ENCODE measurements around the gene CCZ1B. TPM values are rescaled to one million over a fixed set of nuclear protein-coding genes. Genes with fewer than 3 reads are reported as not detected.
"Not testable (repeated sequence)": the region's sequence is repeated elsewhere in the genome, so short reads cannot be mapped to it uniquely, and the experiment has no call there.

The CCZ1B gene
- total RNA-seq, 1 experiment from 2014 or later = 166 TPM

DNA sequence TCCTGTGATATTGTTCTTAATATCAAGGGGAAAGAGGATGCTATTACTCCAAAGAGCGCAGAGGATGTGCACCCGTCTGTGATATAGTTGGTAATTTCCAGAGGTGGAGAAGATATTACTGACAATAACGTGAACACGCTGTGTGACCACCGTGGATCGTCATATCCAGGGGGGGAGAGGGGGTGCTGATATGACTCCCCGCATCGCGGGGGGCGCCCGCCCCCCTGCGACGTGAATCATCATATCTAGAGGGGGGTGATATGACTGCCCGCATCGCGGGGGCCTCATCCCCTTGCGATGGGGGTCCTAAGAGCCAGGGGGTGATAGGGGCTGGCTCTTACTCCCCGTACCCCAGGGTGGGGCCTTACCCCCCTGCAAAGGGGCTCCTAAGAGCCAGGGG is 21.7 kb upstream of the CCZ1B start:
- H4K20me1 ChIP-seq (ENCODE audit: insufficient read depth); BruUV-seq (replicated peaks); H2AFZ ChIP-seq; CTCF ChIA-PET; H3K27me3 ChIP-seq (ENCODE audit: insufficient read depth, low read depth); POLR2A ChIA-PET (ENCODE audit: unreplicated experiment); DNase-seq; H3K27ac ChIP-seq; H3K9me3 ChIP-seq (ENCODE audit: insufficient read depth, low read depth); H3K79me2 ChIP-seq (ENCODE audit: low read depth); intact Hi-C loops (cut with micrococcal nuclease; ENCODE audit: unreplicated experiment); H3K4me3 ChIP-seq; H3K36me3 ChIP-seq (ENCODE audit: low read depth); H3K9me2 ChIP-seq (ENCODE audit: insufficient read depth); H3K4me2 ChIP-seq: not testable (repeated sequence)
- Histone ChIP-seq H3K4me1 (replicated peaks; ENCODE audit: insufficient read depth) (peaks cover 15% of the 10 kb centered on the region), H3F3A (ENCODE audit: insufficient read depth, low read depth) (peaks cover 12% of the 10 kb centered on the region; the same call in 1 of the 2 replicates)

DNA sequence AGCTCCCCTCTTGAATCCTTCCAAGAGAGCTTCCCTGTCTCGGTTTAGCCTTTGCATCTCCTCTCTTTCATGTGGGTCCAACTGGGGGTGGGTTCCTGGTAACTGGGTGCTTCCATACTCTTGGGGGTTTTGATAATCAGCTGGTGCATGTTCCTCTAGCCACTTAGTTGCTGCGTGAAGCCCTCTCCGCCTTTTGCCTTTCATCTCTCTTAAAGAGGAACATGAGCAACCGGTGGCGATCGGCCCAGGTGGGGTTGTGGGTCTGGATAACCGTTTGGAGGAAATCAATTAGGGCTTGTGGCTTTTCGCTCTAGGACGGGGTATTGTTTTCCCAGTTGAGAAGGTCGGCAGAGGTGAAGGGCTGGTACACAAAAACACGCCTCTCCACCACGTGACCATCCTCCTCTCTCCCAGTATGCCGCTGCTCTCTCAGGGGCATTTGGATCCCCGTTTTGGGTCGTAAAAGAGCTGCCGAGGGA is 19.9 kb upstream of the CCZ1B start:
- H3K9me2 ChIP-seq (ENCODE audit: insufficient read depth); H3K79me2 ChIP-seq (ENCODE audit: low read depth); H4K20me1 ChIP-seq (ENCODE audit: insufficient read depth); H3K4me2 ChIP-seq; POLR2A ChIA-PET (ENCODE audit: unreplicated experiment); DNase-seq; H2AFZ ChIP-seq; H3K27me3 ChIP-seq (ENCODE audit: insufficient read depth, low read depth); CTCF ChIA-PET; H3K36me3 ChIP-seq (ENCODE audit: low read depth); H3K4me3 ChIP-seq; H3K9me3 ChIP-seq (ENCODE audit: insufficient read depth, low read depth); BruUV-seq (replicated peaks); H3K27ac ChIP-seq; intact Hi-C loops (cut with micrococcal nuclease; ENCODE audit: unreplicated experiment): not testable (repeated sequence)
- Histone ChIP-seq H3F3A (ENCODE audit: insufficient read depth, low read depth) (peaks cover 21% of the 10 kb centered on the region), H3K4me1 (replicated peaks; ENCODE audit: insufficient read depth) (peaks cover 30% of the 10 kb centered on the region)

DNA sequence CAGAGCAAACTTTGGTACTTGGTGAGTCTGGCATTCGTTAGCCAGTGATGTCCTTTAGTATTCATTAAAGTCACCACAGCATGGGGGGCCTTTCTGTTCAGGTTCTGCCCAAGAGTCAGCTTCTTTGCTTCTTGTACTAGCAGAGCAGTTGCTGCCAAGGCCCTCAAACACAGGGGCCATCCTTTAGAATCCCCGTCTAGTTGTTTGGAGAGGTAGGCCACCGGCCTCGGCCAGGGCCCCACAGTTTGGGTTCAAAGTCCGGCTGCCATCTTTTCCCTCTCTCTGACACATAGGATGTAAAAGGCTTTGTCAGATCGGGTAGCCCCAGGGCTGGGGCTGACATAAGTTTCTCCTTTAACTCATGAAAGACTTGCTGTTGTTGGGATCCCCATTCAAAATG is 17.6 kb upstream of the CCZ1B start:
- Histone ChIP-seq H3F3A (ENCODE audit: insufficient read depth, low read depth) (peaks cover 21% of the 10 kb centered on the region), H3K4me1 (replicated peaks; ENCODE audit: insufficient read depth) (peaks cover 38% of the 10 kb centered on the region), H3K4me2 (peak overlapping the region; percentile 74)
- H3K27me3 ChIP-seq (ENCODE audit: insufficient read depth, low read depth); H3K4me3 ChIP-seq; POLR2A ChIA-PET (ENCODE audit: unreplicated experiment); DNase-seq; BruUV-seq (replicated peaks); intact Hi-C loops (cut with micrococcal nuclease; ENCODE audit: unreplicated experiment); H4K20me1 ChIP-seq (ENCODE audit: insufficient read depth); H3K9me3 ChIP-seq (ENCODE audit: insufficient read depth, low read depth); H3K9me2 ChIP-seq (ENCODE audit: insufficient read depth); H3K36me3 ChIP-seq (ENCODE audit: low read depth); CTCF ChIA-PET; H3K79me2 ChIP-seq (ENCODE audit: low read depth); H2AFZ ChIP-seq; H3K27ac ChIP-seq: not testable (repeated sequence)

DNA sequence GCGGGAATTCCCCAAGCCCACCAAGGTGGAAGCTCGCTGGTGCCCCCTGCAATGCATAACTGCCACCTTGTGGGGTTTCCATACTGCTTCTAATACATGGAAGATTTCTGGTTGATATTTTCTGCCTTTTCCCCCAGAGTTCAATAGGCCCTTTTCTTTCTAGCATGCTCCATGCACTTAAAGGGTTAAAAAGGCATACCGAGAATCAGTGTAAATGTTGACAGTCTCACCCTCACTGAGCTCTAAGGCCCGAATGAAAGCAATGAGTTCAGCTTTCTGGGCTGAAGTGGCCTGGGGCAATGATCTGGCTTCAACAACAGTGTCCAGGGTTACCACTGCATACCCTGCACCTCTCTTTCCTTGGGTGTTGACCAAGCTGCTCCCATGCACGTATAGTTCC is 17.0 kb upstream of the CCZ1B start:
- H3K79me2 ChIP-seq (ENCODE audit: low read depth); H3K9me3 ChIP-seq (ENCODE audit: insufficient read depth, low read depth); H2AFZ ChIP-seq; H3K4me3 ChIP-seq; H3K9me2 ChIP-seq (ENCODE audit: insufficient read depth); H3K36me3 ChIP-seq (ENCODE audit: low read depth); POLR2A ChIA-PET (ENCODE audit: unreplicated experiment); intact Hi-C loops (cut with micrococcal nuclease; ENCODE audit: unreplicated experiment); CTCF ChIA-PET; BruUV-seq (replicated peaks); H4K20me1 ChIP-seq (ENCODE audit: insufficient read depth); H3K27me3 ChIP-seq (ENCODE audit: insufficient read depth, low read depth): not testable (repeated sequence)
- peak overlapping the region; percentile 74 for H3K4me2 ChIP-seq
- H3K27ac ChIP-seq = peak overlapping the region; percentile 36
- DNase-seq = peak; percentile 37 to 62
- H3K4me1 ChIP-seq (replicated peaks; ENCODE audit: insufficient read depth) = peaks cover 38% of the 10 kb centered on the region
- peaks cover 21% of the 10 kb centered on the region for H3F3A ChIP-seq (ENCODE audit: insufficient read depth, low read depth)

DNA sequence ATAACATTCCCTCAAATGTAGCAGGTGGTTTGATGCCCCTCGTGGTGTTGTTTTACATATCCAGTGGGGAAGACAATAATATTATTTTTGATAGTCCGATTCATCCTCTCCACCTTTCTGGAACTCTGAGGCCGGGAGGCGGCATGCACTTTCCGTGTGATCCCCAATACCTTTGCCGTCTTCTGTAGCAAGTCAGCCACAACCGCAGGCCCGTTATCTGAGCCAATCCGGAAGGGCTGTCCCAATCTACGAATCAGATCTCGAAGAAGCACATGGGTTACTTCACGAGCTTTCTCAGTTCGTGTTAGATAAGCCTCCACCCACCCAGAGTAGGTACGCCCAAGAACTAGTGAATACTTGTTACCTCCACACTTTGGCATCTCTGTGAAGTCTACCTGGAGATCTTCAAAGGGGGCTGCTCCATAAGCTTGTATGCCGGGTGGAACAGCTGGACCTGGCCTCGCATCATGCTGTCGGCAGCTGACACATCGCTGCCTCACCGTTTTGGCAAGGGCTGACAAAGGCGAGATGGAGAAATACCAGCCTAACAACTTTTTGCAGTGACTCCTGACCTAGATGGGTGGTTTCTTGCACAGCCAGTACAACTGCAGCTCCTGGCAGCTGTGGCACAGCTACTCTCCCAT is 16.3 kb upstream of the CCZ1B start:
- Histone ChIP-seq H3K4me2 (peak overlapping the region; percentile 74), H3F3A (ENCODE audit: insufficient read depth, low read depth) (peaks cover 21% of the 10 kb centered on the region), H3K27ac (0 out of 2 replicates have a peak overlapping the region, but pooled peaks have one; percentile 36), H3K4me1 (replicated peaks; ENCODE audit: insufficient read depth) (peaks cover 40% of the 10 kb centered on the region), H3K4me3 (peak overlapping the region; percentile 41; the same call in 1 of the 2 replicates)
- peak; percentile 87 to 93 for DNase-seq
- CTCF ChIA-PET; POLR2A ChIA-PET (ENCODE audit: unreplicated experiment); H3K9me3 ChIP-seq (ENCODE audit: insufficient read depth, low read depth); H3K79me2 ChIP-seq (ENCODE audit: low read depth); H3K9me2 ChIP-seq (ENCODE audit: insufficient read depth); intact Hi-C loops (cut with micrococcal nuclease; ENCODE audit: unreplicated experiment); H3K36me3 ChIP-seq (ENCODE audit: low read depth); H2AFZ ChIP-seq; H3K27me3 ChIP-seq (ENCODE audit: insufficient read depth, low read depth); H4K20me1 ChIP-seq (ENCODE audit: insufficient read depth); BruUV-seq (replicated peaks): not testable (repeated sequence)

DNA sequence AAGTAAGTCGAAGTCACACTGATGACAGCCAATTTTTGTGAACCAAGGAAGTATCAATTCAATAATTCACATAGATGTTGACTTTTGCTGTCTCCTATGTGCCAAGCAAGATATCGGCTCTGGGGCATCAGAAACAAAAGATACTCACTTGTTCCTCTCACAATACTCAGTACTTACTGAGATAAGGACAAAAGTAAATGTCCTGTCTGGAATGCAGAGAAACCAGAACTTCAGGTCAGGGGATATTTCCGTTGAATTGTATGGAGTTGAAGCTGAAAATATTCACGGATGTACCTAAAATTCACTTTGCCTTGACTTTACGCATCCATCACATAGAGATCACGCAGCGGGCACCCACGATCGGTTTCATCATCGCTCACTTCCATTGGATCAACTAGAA is 11.0 kb upstream of the CCZ1B start:
- H3K27ac ChIP-seq; BruUV-seq (replicated peaks); POLR2A ChIA-PET (ENCODE audit: unreplicated experiment); H3K27me3 ChIP-seq (ENCODE audit: insufficient read depth, low read depth); H4K20me1 ChIP-seq (ENCODE audit: insufficient read depth); H2AFZ ChIP-seq; H3K4me3 ChIP-seq; CTCF ChIA-PET; intact Hi-C loops (cut with micrococcal nuclease; ENCODE audit: unreplicated experiment); H3K9me2 ChIP-seq (ENCODE audit: insufficient read depth); H3K9me3 ChIP-seq (ENCODE audit: insufficient read depth, low read depth); H3K79me2 ChIP-seq (ENCODE audit: low read depth); H3F3A ChIP-seq (ENCODE audit: insufficient read depth, low read depth); H3K36me3 ChIP-seq (ENCODE audit: low read depth): not testable (repeated sequence)
- Histone ChIP-seq H3K4me2 (0 out of 2 replicates have a peak overlapping the region, but pooled peaks have one; percentile 13), H3K4me1 (replicated peaks; ENCODE audit: insufficient read depth) (peaks cover 28% of the 10 kb centered on the region)
- DNase-seq = peak in 1 of 2 experiments; percentile 61

DNA sequence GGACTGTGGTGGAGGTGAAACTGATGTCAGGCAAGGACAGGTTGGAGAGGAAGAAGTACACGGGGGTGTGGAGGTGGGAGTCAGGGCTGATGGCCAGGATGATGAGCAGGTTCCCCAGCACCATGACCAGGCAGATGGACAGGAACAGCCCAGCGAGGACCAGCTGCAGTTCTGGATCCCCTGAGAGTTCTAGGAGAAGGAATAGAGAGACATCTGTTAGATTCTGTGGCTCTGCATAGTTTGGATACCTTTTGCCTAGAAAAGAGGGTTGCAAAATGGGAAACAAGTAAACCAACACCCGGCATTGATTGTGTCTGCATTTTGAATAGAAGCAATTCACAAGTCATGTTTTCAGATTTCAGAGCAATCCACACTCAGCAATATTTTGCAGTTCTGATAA is 9.4 kb upstream of the CCZ1B start:
- H4K20me1 ChIP-seq (ENCODE audit: insufficient read depth); H3K4me2 ChIP-seq; BruUV-seq (replicated peaks); POLR2A ChIA-PET (ENCODE audit: unreplicated experiment); H3K36me3 ChIP-seq (ENCODE audit: low read depth); CTCF ChIA-PET; H3K9me2 ChIP-seq (ENCODE audit: insufficient read depth); H3K9me3 ChIP-seq (ENCODE audit: insufficient read depth, low read depth); H3K4me3 ChIP-seq; H3K27ac ChIP-seq; H3F3A ChIP-seq (ENCODE audit: insufficient read depth, low read depth); H2AFZ ChIP-seq; H3K27me3 ChIP-seq (ENCODE audit: insufficient read depth, low read depth); H3K79me2 ChIP-seq (ENCODE audit: low read depth); DNase-seq; intact Hi-C loops (cut with micrococcal nuclease; ENCODE audit: unreplicated experiment): not testable (repeated sequence)
- peaks cover 13% of the 10 kb centered on the region for H3K4me1 ChIP-seq (replicated peaks; ENCODE audit: insufficient read depth)
